ENCODE measurements around the gene TTYH2.

DNA sequence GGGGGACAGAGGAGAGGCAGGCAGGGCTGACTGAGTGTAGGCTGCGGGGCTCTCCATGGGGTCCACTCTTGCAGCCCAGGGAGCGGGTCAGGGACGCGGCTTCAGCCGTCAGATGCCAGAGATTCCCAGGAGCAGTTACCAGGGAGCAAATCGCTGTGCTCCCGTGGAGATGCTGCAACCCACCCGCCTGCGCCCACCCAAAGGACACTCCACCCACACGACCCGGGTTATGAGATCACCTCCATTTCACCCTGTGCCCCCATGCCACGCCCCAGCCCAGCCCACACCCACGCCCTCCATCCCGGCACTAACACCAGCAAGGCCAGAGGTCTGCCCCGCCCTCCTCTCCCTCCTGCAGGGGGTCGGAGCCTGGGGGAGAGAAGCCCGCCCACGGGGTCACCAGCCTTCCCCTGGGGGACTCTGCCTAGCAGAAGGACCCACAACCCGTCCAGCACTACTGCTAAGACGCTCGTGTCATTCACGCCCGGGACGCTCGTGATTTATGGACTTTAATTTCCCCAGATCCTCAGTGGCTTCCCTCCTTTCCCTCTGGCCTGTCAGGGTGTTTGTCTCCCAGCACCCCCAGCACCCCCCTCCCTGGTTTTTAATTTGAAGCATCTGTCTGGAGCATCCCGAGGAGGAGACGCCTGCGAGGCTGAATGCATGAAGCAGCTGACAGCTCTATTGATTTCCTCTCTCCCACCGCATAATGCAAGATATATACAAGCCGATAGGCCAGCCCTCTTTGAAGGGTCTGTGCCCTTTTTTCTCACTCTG, 16.6 kb upstream of the TTYH2 start:
- TF ChIP-seq CTCF (IDR thresholded peaks at IDR 0.05; ENCODE audit: poor library complexity, severe bottlenecking) (no peak), POLR2AphosphoS5 (IDR thresholded peaks at IDR 0.05) (no peak), SMC3 (conservative IDR thresholded peaks at IDR 0.05; ENCODE audit: poor library complexity) (no peak), EZH2 (IDR thresholded peaks at IDR 0.05; ENCODE audit: borderline replicate concordance, insufficient read depth, low read length, poor library complexity, severe bottlenecking) (no peak), EP300 (conservative IDR thresholded peaks at IDR 0.05; ENCODE audit: poor library complexity, severe bottlenecking) (no peak), TAF1 (IDR thresholded peaks at IDR 0.05; ENCODE audit: low read depth) (no peak), MXI1 (conservative IDR thresholded peaks at IDR 0.05; ENCODE audit: poor library complexity, severe bottlenecking) (no peak)
